ENCODE measurements around the gene SLAMF7. TPM values are rescaled to one million over a fixed set of nuclear protein-coding genes. Genes with fewer than 3 reads are reported as not detected.
"Not testable (repeated sequence)": the region's sequence is repeated elsewhere in the genome, so short reads cannot be mapped to it uniquely, and the experiment has no call there.

Gene SLAMF7
- total RNA-seq, 2 experiments from 2014 or later = 88.5 to 102 TPM

DNA sequence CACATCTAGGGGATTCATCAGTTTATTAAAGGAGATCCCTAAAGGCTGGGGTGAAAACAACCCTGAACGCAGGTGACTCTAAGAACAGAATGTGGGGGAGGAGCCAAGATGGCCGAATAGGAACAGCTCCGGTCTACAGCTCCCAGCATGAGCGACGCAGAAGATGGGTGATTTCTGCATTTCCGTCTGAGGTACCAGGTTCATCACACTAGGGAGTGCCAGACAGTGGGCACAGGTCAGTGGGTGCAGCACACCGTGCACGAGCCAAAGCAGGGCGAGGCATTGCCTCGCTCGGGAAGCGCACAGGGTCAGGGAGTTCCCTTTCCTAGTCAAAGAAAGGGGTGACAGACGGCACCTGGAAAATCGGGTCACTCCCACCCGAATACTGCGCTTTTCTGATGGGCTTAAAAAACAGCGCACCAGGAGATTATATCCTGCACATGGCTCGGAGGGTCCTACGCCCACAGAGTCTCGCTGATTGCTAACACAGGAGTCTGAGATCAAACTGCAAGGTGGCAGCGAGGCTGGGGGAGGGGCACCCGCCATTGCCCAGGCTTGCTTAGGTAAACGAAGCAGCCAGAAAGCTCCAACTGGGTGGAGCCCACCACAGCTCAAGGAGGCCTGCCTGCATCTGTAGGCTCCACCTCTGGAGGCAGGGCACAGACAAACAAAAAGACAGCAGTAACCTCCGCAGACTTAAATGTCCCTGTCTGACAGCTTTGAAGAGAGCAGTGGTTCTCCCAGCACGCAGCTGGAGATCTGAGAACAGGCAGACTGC lies 44.1 kb downstream of the SLAMF7 start:
- POLR2A ChIA-PET; H3K36me3 Mint-ChIP-seq (ENCODE audit: low read depth); H3K27ac Mint-ChIP-seq; DNase-seq; H3K4me3 Mint-ChIP-seq; H3K27me3 Mint-ChIP-seq (ENCODE audit: low read depth); ATAC-seq; H3K9me3 Mint-ChIP-seq (ENCODE audit: insufficient read depth): not testable (repeated sequence)
- H3K4me1 Mint-ChIP-seq (ENCODE audit: low read depth) = peaks cover 17% of the 10 kb centered on the region
- CTCF ChIA-PET = interaction anchor here (3.8 kb wide), 1 partner anchor 47 kb away, joined by 38 read pairs; no protein-coding TSS in a partner anchor

DNA sequence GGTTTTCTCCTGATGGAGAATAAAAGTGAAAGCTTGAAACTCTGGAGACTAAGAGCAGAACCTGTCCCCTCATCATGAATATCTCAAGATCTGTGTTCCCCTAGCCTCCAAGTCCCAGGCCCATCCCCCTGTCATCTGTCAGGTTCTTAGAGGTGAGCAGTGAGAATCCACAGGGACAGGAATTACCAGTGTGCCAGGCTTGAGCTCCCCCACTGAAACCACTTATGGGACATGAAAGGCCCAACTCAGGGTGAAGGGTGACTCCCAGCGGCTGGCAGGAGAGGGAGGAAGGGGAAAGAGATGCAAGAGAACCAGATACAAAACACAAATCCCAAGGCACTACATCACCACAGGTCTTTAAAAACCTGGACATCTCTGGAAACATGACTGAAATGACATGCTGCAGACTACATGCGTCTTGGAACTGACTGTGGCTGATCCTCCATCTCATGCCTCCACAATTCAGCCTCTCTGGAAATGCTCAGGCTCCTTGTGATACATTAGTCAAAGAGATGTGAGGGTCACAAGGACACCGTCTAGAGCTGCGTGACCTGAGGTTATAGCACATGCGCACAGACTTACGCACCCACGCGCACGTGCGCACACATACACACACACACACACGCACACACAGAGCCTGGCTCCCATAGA lies 50.1 kb downstream of the SLAMF7 start:
- ChIA-PET CTCF (interaction anchor here (0.8 to 12.2 kb wide), 5 partner anchors 11 to 165 kb away, joined by 3 to 192 read pairs (median 6); no protein-coding TSS in a partner anchor), POLR2A (no interaction called here)
- Mint-ChIP-seq H3K27ac (no peak overlapping the region), H3K9me3 (ENCODE audit: insufficient read depth) (no peaks in the 10 kb centered on the region), H3K4me3 (no peak overlapping the region), H3K4me1 (ENCODE audit: low read depth) (peaks cover 5% of the 10 kb centered on the region), H3K36me3 (ENCODE audit: low read depth) (no peaks in the 10 kb centered on the region), H3K27me3 (ENCODE audit: low read depth) (peaks cover 6% of the 10 kb centered on the region)
- ATAC-seq (no peak), DNase-seq (no peak)

DNA sequence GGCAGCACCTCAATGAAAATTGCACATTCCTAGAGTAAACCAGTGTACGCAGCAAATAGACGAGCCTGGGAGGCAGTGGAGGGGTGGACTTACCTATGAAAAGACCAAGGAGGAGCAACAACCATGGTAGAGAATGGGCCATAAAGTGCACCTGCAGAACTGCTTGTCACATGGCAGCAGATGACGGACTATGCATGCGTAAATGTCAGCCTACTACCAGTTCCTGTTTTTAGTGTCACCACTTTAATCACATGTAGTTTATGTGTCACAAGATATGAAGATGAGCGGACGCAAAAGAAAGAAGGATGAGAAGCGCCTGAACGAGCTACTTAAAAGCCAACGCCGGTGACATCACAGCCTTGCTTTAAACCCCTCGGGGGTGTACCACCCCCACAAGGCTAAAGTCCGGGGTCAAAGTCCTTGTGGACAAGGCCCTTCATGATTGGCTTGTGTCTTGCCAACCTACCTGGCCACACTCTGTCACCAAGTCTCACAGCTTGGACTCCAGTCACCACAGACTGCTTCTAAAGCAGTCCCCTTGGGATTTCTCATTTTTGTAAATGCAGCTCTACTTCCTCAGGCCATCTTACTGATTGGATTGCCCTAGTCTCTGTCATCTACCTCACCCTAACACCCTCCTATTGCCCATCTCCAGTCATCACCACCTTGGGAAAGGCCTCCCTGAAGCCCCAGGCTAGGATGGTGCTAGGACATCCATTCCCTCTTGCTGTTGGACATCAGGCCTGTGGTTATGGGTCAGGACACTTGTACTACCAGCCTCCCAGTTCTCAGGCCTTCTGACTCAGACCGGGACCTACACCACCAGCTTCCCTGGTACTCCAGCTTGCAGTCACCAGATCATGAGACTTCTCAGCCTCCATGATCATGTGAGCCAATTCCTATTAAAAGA lies 50.9 kb downstream of the SLAMF7 start:
- ChIA-PET POLR2A (interaction anchor here (0.7 kb wide), 1 partner anchor 347 kb away, joined by 3 read pairs; no protein-coding TSS in a partner anchor), CTCF (interaction anchor here (0.8 to 12.2 kb wide), 5 partner anchors 12 to 164 kb away, joined by 3 to 192 read pairs (median 6); no protein-coding TSS in a partner anchor)
- ATAC-seq = no peak
- no peak overlapping the region for H3K27ac Mint-ChIP-seq
- no peak overlapping the region for H3K4me3 Mint-ChIP-seq
- peaks cover 2% of the 10 kb centered on the region for H3K27me3 Mint-ChIP-seq (ENCODE audit: low read depth)
- DNase-seq = no peak
- H3K4me1 Mint-ChIP-seq (ENCODE audit: low read depth) = peaks cover 10% of the 10 kb centered on the region
- no peaks in the 10 kb centered on the region for H3K36me3 Mint-ChIP-seq (ENCODE audit: low read depth)
- no peaks in the 10 kb centered on the region for H3K9me3 Mint-ChIP-seq (ENCODE audit: insufficient read depth)

DNA sequence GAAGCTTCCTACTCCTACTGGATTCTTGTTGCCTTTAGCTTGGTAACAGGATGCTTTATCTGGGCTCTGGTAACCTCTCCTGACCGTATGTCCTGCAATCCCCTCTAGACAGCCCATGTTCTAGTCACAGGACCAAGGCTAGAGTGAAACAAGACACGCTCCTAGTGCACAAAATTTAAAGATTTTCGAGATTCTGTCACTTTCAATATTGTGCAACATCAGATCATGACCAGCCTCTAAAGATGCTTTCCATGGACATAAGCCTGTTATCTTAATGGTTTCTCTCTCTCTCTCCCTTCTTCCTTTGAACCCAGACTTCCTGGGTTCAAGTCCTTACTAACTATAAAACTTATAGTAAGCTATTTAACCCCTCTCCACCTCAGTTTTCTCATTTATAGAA lies 55.3 kb downstream of the SLAMF7 start:
- H3K9me3 Mint-ChIP-seq (ENCODE audit: insufficient read depth) = no peaks in the 10 kb centered on the region
- H3K4me3 Mint-ChIP-seq = no peak overlapping the region
- H3K27ac Mint-ChIP-seq = no peak overlapping the region
- CTCF ChIA-PET = interaction anchor here (2.3 to 12.2 kb wide), 9 partner anchors 16 to 158 kb away, joined by 7 to 192 read pairs (median 35); partner anchors contain the start of gene ITLN2
- DNase-seq = no peak
- no peaks in the 10 kb centered on the region for H3K27me3 Mint-ChIP-seq (ENCODE audit: low read depth)
- POLR2A ChIA-PET = interaction anchor here (1.4 kb wide), 1 partner anchor 12 kb away, joined by 3 read pairs; no protein-coding TSS in a partner anchor
- ATAC-seq = no peak
- peaks cover 7% of the 10 kb centered on the region for H3K36me3 Mint-ChIP-seq (ENCODE audit: low read depth)
- H3K4me1 Mint-ChIP-seq (ENCODE audit: low read depth) = peaks cover 52% of the 10 kb centered on the region

DNA sequence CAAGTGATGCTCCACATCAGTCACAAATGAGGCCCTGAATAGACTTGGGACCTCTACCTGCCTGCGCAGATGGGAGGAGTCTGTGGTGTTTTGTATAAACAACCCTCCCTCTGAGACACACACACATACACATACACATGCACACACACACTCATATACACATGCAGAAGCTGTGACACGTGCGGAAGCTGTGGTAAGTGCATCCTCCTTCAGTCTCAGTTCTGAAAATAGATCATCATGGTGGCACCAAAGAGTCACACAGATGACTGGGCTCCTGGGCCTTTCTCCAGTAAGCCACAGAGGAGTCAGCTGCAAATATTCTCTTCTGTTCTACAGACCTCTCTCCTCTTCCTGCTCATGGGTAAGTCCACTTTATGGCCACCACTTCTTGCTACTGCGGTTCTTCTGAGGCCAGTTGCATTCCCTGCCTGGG lies 56.9 kb downstream of the SLAMF7 start, which contains the start of gene LY9:
LY9 (plus strand) TSS at position 224 of the 433 bp plus-strand sequence; CDS start at position 238, 14 bp downstream.
- Mint-ChIP-seq H3K27me3 (ENCODE audit: low read depth) (no peaks in the 10 kb centered on the region), H3K36me3 (ENCODE audit: low read depth) (peaks cover 20% of the 10 kb centered on the region), H3K4me1 (ENCODE audit: low read depth) (peaks cover 62% of the 10 kb centered on the region), H3K4me3 (peak within 1 kb of the TSS; percentile 88), H3K27ac (peak within 1 kb of the TSS; percentile 95), H3K9me3 (ENCODE audit: insufficient read depth) (no peaks in the 10 kb centered on the region)
- POLR2A ChIA-PET = interaction anchor here (0.6 to 4.2 kb wide), 11 partner anchors 19 to 273 kb away, joined by 3 to 17 read pairs (median 4); partner anchors contain the start of genes ARHGAP30 and CD48
- peak; percentile 85 for ATAC-seq
- CTCF ChIA-PET = interaction anchor here (0.8 to 12.2 kb wide), 17 partner anchors 11 to 156 kb away, joined by 3 to 192 read pairs (median 10); partner anchors contain the start of genes CD48, ITLN1 and ITLN2
- peak; percentile 89 for DNase-seq

DNA sequence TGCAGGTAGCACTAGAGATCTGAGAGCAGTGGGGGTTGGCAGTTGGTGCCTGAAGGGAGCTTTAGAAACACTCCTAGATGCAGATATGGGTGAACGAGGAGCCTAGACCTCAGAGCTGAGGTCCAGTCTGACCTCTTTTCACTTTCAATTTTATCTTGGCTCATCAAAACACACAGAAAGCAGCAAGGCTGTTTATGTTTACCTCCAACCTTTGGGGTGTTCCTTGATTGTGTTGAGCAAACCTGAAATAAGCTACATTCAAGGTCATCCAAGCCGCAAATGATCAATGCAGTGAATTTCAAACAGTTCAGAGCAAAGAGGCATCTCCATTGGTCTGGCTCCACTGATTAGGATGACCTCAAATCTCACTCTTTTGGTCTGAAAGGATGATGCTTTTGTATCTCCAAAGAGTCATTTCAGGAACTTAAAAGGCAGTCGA lies 58.2 kb downstream of the SLAMF7 start:
- Mint-ChIP-seq H3K27ac (peak overlapping the region; percentile 95), H3K9me3 (ENCODE audit: insufficient read depth) (no peaks in the 10 kb centered on the region)

DNA sequence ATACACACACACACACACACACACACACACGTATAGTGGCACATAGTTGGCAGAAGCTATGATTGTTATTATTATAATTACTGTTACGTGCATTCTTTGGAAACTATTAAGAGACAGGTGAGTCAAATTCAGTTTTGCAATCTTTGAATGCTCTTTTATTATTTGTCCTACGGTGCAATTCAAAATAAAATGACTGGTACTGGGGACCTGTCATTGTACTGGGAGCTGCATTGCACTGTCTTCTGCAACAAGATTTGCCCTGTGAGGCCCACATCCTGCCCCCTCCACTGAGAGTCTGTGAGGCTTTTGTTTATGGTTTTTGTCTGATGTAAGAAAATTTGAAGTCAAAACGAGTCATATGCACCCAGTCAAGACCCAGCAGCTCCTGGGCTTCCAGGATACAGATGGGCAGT lies 58.8 kb downstream of the SLAMF7 start:
- ATAC-seq (peak; percentile 60), DNase-seq (peak; percentile 84)
- H3K27me3 Mint-ChIP-seq (ENCODE audit: low read depth) = no peaks in the 10 kb centered on the region
- ChIA-PET CTCF (interaction anchor here (1.0 to 12.2 kb wide), 18 partner anchors 10 to 200 kb away, joined by 3 to 192 read pairs (median 12); partner anchors contain the start of genes ITLN1 and ITLN2), POLR2A (interaction anchor here (0.7 to 4.2 kb wide), 8 partner anchors 8 to 272 kb away, joined by 3 to 17 read pairs (median 4); partner anchors contain the start of genes ARHGAP30 and CD48)
- H3K27ac Mint-ChIP-seq = peak overlapping the region; percentile 95
- H3K4me1 Mint-ChIP-seq (ENCODE audit: low read depth) = peaks cover 73% of the 10 kb centered on the region
- H3K9me3 Mint-ChIP-seq (ENCODE audit: insufficient read depth) = no peaks in the 10 kb centered on the region
- peak overlapping the region; percentile 88 for H3K4me3 Mint-ChIP-seq
- peaks cover 32% of the 10 kb centered on the region for H3K36me3 Mint-ChIP-seq (ENCODE audit: low read depth)

More for the DNA sequence above, 58.2 kb downstream of the SLAMF7 start:
- Mint-ChIP-seq H3K27me3 (ENCODE audit: low read depth) (no peaks in the 10 kb centered on the region), H3K36me3 (ENCODE audit: low read depth) (peaks cover 28% of the 10 kb centered on the region), H3K4me3 (peak overlapping the region; percentile 88), H3K4me1 (ENCODE audit: low read depth) (peaks cover 70% of the 10 kb centered on the region)
- POLR2A ChIA-PET = interaction anchor here (1.0 to 4.2 kb wide), 9 partner anchors 9 to 272 kb away, joined by 3 to 17 read pairs (median 4); partner anchors contain the start of genes ARHGAP30 and CD48
- CTCF ChIA-PET = interaction anchor here (0.9 to 12.2 kb wide), 17 partner anchors 11 to 155 kb away, joined by 3 to 192 read pairs (median 13); partner anchors contain the start of genes CD48, ITLN1 and ITLN2
- no peak for ATAC-seq
- no peak for DNase-seq

DNA sequence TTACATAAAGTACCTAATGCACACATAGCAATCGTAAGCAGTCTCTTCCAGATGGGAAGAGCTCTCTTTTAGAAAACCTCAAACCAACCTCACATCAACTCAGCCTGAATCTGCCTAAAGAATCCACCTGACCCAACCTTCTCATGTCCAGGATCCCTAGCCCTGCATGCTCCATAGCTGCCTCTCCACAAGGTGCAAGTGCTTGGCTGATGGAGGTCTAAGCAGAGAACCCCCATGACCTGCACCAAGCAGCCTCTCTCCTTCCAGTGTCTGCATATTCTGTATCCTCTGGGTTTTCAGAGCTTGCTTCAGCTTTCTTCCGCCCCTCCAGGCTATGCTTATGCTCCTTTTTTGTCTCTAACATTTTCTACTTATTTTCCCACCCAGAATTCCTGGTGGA lies 59.4 kb downstream of the SLAMF7 start:
- H3K27me3 Mint-ChIP-seq (ENCODE audit: low read depth) = no peaks in the 10 kb centered on the region
- peak overlapping the region; percentile 88 for H3K4me3 Mint-ChIP-seq
- H3K4me1 Mint-ChIP-seq (ENCODE audit: low read depth) = peaks cover 73% of the 10 kb centered on the region
- DNase-seq = no peak
- POLR2A ChIA-PET = interaction anchor here (0.7 to 4.2 kb wide), 9 partner anchors 8 to 272 kb away, joined by 3 to 17 read pairs (median 4); partner anchors contain the start of genes ARHGAP30 and CD48
- H3K36me3 Mint-ChIP-seq (ENCODE audit: low read depth) = peaks cover 36% of the 10 kb centered on the region
- CTCF ChIA-PET = interaction anchor here (1.0 to 12.2 kb wide), 15 partner anchors 19 to 200 kb away, joined by 3 to 192 read pairs (median 20); partner anchors contain the start of gene ITLN2
- no peaks in the 10 kb centered on the region for H3K9me3 Mint-ChIP-seq (ENCODE audit: insufficient read depth)
- peak overlapping the region; percentile 95 for H3K27ac Mint-ChIP-seq
- no peak for ATAC-seq

DNA sequence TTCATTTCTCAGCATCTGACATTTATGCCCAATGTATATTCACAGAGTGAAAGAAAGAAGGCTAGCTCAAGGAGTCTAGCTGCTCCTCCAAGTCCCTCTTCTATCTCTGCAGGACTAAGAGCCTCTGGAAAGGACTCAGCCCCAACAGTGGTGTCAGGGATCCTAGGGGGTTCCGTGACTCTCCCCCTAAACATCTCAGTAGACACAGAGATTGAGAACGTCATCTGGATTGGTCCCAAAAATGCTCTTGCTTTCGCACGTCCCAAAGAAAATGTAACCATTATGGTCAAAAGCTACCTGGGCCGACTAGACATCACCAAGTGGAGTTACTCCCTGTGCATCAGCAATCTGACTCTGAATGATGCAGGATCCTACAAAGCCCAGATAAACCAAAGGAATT lies 60.6 kb downstream of the SLAMF7 start:
- Mint-ChIP-seq H3K27ac (peak overlapping the region; percentile 95), H3K9me3 (ENCODE audit: insufficient read depth) (peaks cover 7% of the 10 kb centered on the region), H3K4me1 (ENCODE audit: low read depth) (peaks cover 73% of the 10 kb centered on the region), H3K4me3 (peak overlapping the region; percentile 88), H3K27me3 (ENCODE audit: low read depth) (no peaks in the 10 kb centered on the region), H3K36me3 (ENCODE audit: low read depth) (peaks cover 46% of the 10 kb centered on the region)
- ChIA-PET CTCF (interaction anchor here (3.2 to 12.2 kb wide), 6 partner anchors 21 to 153 kb away, joined by 13 to 192 read pairs (median 49); partner anchors contain the start of gene ITLN2), POLR2A (interaction anchor here (1.0 to 4.2 kb wide), 3 partner anchors 30 to 88 kb away, joined by 4 to 17 read pairs (median 5); partner anchors contain the start of gene CD48)
- ATAC-seq (no peak), DNase-seq (no peak)

DNA sequence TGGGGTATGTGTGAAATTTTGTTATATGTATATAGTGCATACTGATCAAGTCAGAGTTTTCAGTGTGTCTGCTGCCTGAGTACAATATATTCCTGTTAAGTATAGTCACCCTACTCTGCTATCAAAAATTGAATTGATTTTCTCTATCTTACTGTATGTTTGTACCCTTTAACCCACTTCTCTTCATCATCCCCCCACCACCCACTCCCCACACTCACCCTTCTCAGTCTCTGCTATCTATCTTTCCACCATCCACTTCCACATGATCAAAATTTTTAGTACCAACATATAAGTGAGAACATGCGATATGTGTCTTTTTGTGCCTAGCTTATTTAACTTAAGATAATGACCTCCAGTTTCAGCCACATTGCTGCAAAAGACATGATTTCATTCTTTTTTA lies 61.1 kb downstream of the SLAMF7 start:
- Mint-ChIP-seq H3K27me3 (ENCODE audit: low read depth) (no peaks in the 10 kb centered on the region), H3K9me3 (ENCODE audit: insufficient read depth) (peaks cover 12% of the 10 kb centered on the region), H3K4me3 (peak overlapping the region; percentile 88), H3K4me1 (ENCODE audit: low read depth) (peaks cover 70% of the 10 kb centered on the region), H3K36me3 (ENCODE audit: low read depth) (peaks cover 51% of the 10 kb centered on the region), H3K27ac (peak overlapping the region; percentile 95)
- ATAC-seq (no peak), DNase-seq (no peak)
- POLR2A ChIA-PET = no interaction called here
- CTCF ChIA-PET = interaction anchor here (1.0 to 12.2 kb wide), 8 partner anchors 22 to 152 kb away, joined by 3 to 192 read pairs (median 42); partner anchors contain the start of gene ITLN2

All from activated CD8-positive, alpha-beta T cell treated with anti-CD3 and anti-CD28 coated beads, Interleukin-2, amount 10 ng/mL, durations not matched to agents 7 days and 5 days (primary cell).